WTC11 (cell line): Measurements from ENCODE around the gene IFFO2. TPM values are rescaled to one million over a fixed set of nuclear protein-coding genes. Genes with fewer than 3 reads are reported as not detected.

Source experiments
- ATAC-seq: fragments of 200-7000 bp; cut with Tn5 transposase; 2 replicates; pipeline ENCODE4 v1.10.0; 2021; ENCODE audit warnings: mild to moderate bottlenecking, moderate library complexity
- CTCF ChIA-PET: fragments of 300-600 bp; sonication (Branson Sonifier 250); formaldehyde crosslinking; loops from one replicate; lab custom pipeline; 2021; ENCODE audit warnings: antibody characterized with exemption; lab: Charles Lee
- POLR2A ChIA-PET: fragments of 350-600 bp; sonication (Branson Sonifier 250); formaldehyde crosslinking; loops from one replicate; lab custom pipeline; 2021; ENCODE audit warnings: antibody characterized with exemption; lab: Charles Lee
- DNase-seq: peaks from one replicate; pipeline ENCODE4 v3.0.0; 2021; ENCODE audit warnings: low spot score
- H3K27ac Mint-ChIP-seq: 2 replicates; pipeline ENCODE4 v1.8.0; 2021; ENCODE audit warnings: mixed read lengths
- H3K27me3 Mint-ChIP-seq: 2 replicates; pipeline ENCODE4 v1.8.0; 2021; ENCODE audit warnings: low read depth, mild to moderate bottlenecking, moderate library complexity, mixed read lengths
- H3K36me3 Mint-ChIP-seq: 2 replicates; pipeline ENCODE4 v1.8.0; 2021; ENCODE audit warnings: mixed read lengths
- H3K4me1 Mint-ChIP-seq: 2 replicates; pipeline ENCODE4 v1.8.0; 2022; ENCODE audit warnings: mixed read lengths
- H3K4me3 Mint-ChIP-seq: 2 replicates; pipeline ENCODE4 v1.8.0; 2021; ENCODE audit warnings: mild to moderate bottlenecking, moderate library complexity, mixed read lengths
- H3K9me3 Mint-ChIP-seq: 2 replicates; pipeline ENCODE4 v1.8.0; 2021; ENCODE audit warnings: mixed read lengths
- CREB1 ChIP-seq: sonication (generic); formaldehyde crosslinking; IDR thresholded peaks from 2 replicates; pipeline ENCODE4 v1.8.0; 2023; ENCODE audit warnings: mild to moderate bottlenecking, missing genetic modification reagents
- CREM ChIP-seq: sonication (generic); formaldehyde crosslinking; IDR thresholded peaks from 2 replicates; pipeline ENCODE4 v1.8.1; 2022; ENCODE audit warnings: mild to moderate bottlenecking, missing genetic modification reagents, moderate library complexity
- CTCF ChIP-seq: fragments of 200-600 bp; IDR thresholded peaks from 2 replicates; pipeline ENCODE4 v1.8.0; 2022; ENCODE audit warnings: antibody characterized with exemption
- E2F1 ChIP-seq: sonication (generic); formaldehyde crosslinking; IDR thresholded peaks from 2 replicates; pipeline ENCODE4 v1.8.0; 2022; ENCODE audit warnings: mild to moderate bottlenecking, missing genetic modification reagents
- ETV6 ChIP-seq: sonication (generic); formaldehyde crosslinking; IDR thresholded peaks from 2 replicates; pipeline ENCODE4 v1.8.1; 2022; ENCODE audit warnings: mild to moderate bottlenecking, missing genetic modification reagents
- HMGXB4 ChIP-seq: sonication (generic); formaldehyde crosslinking; IDR thresholded peaks from 2 replicates; pipeline ENCODE4 v1.8.1; 2023; ENCODE audit warnings: mild to moderate bottlenecking, moderate library complexity, missing genetic modification reagents
- MXD4 ChIP-seq: fragments of 250-450 bp; sonication (Bioruptor Pico); IDR thresholded peaks from 2 replicates; pipeline ENCODE4 v1.8.0; 2021; ENCODE audit warnings: mild to moderate bottlenecking, moderate library complexity, borderline replicate concordance
- NFE2L1 ChIP-seq: sonication (generic); formaldehyde crosslinking; IDR thresholded peaks from 2 replicates; pipeline ENCODE4 v1.8.1; 2023; ENCODE audit warnings: missing genetic modification reagents
- NFYB ChIP-seq: sonication (generic); formaldehyde crosslinking; conservative IDR thresholded peaks from 2 replicates; pipeline ENCODE4 v1.8.0; 2022; ENCODE audit warnings: low read depth, missing genetic modification reagents
- OVOL2 ChIP-seq: fragments of 250-450 bp; sonication (Bioruptor Pico); IDR thresholded peaks from 2 replicates; pipeline ENCODE4 v1.9.0; 2021; ENCODE audit warnings: mild to moderate bottlenecking, borderline replicate concordance
- RELA ChIP-seq: sonication (generic); formaldehyde crosslinking; IDR thresholded peaks from 2 replicates; pipeline ENCODE4 v1.8.1; 2022; ENCODE audit warnings: missing genetic modification reagents, mild to moderate bottlenecking, borderline replicate concordance
- SMAD3 ChIP-seq: sonication (generic); formaldehyde crosslinking; IDR thresholded peaks from 2 replicates; pipeline ENCODE4 v1.8.0; 2022; ENCODE audit warnings: missing genetic modification reagents, mild to moderate bottlenecking, borderline replicate concordance
- SOX15 ChIP-seq: fragments of 250-450 bp; sonication (Bioruptor Pico); IDR thresholded peaks from 2 replicates; pipeline ENCODE4 v1.9.0; 2021; ENCODE audit warnings: mild to moderate bottlenecking
- TEAD1 ChIP-seq: sonication (generic); formaldehyde crosslinking; IDR thresholded peaks from 2 replicates; pipeline ENCODE4 v1.8.0; 2022; ENCODE audit warnings: mild to moderate bottlenecking, missing genetic modification reagents
- ZNF232 ChIP-seq: sonication (generic); formaldehyde crosslinking; IDR thresholded peaks from 2 replicates; pipeline ENCODE4 v1.8.0; 2022; ENCODE audit warnings: mild to moderate bottlenecking, missing genetic modification reagents
- ZNF671 ChIP-seq: fragments of 250-450 bp; sonication (Bioruptor Pico); IDR thresholded peaks from 2 replicates; pipeline ENCODE4 v1.8.0; 2021; ENCODE audit warnings: mild to moderate bottlenecking
- total RNA-seq: library from RNA; stranded (reverse); gene quantifications from 3 replicates; pipeline ENCODE4 v1.2.3, GENCODE V29; 2021
- TF ChIP-seq, protein P1 (sequence below): fragments of 250-450 bp; sonication (Bioruptor Pico); IDR thresholded peaks from 2 replicates; pipeline ENCODE4 v1.9.0; 2021; ENCODE audit warnings: mild to moderate bottlenecking
- TF ChIP-seq, protein P2 (sequence below): sonication (generic); formaldehyde crosslinking; IDR thresholded peaks from 2 replicates; pipeline ENCODE4 v1.8.0; 2023; ENCODE audit warnings: mild to moderate bottlenecking, missing genetic modification reagents
- TF ChIP-seq, protein P3 (sequence below): sonication (generic); formaldehyde crosslinking; conservative IDR thresholded peaks from 2 replicates; pipeline ENCODE4 v1.8.1; 2023; ENCODE audit warnings: mild to moderate bottlenecking, low read depth, missing genetic modification reagents, moderate library complexity
- TF ChIP-seq, protein P4 (sequence below): sonication (generic); formaldehyde crosslinking; IDR thresholded peaks from 2 replicates; pipeline ENCODE4 v1.8.1; 2023; ENCODE audit warnings: mild to moderate bottlenecking, missing genetic modification reagents, moderate library complexity
- TF ChIP-seq, protein P5 (sequence below): sonication (generic); formaldehyde crosslinking; IDR thresholded peaks from 2 replicates; pipeline ENCODE4 v1.8.0; 2022; ENCODE audit warnings: mild to moderate bottlenecking, missing genetic modification reagents
- TF ChIP-seq, protein P6 (sequence below): sonication (generic); formaldehyde crosslinking; IDR thresholded peaks from 2 replicates; pipeline ENCODE4 v1.8.0; 2022; ENCODE audit warnings: mild to moderate bottlenecking, missing genetic modification reagents

Gene IFFO2
- total RNA-seq, 1 experiment from 2014 or later, result 8.1 TPM

- no peaks in the 10 kb centered on the region; the same call in 1 of the 2 replicates for H3K36me3 Mint-ChIP-seq
- ChIA-PET CTCF (interaction anchor here (0.6 to 4.2 kb wide), 9 partner anchors 11 to 305 kb away, joined by 3 to 70 read pairs (median 3); partner anchors contain the start of gene IFFO2), POLR2A (interaction anchor here (0.7 to 1.4 kb wide), 4 partner anchors 18 to 183 kb away, joined by 3 to 9 read pairs (median 6); partner anchors contain the start of gene IFFO2)
- H3K4me3 Mint-ChIP-seq, result peak within 1 kb of the TSS; percentile 98
- H3K27me3 Mint-ChIP-seq, result no peaks in the 10 kb centered on the region; the same call in none of the 2 replicates
- DNase-seq (peak; percentile 96), ATAC-seq (peak; percentile 95)
- H3K9me3 Mint-ChIP-seq, result no peaks in the 10 kb centered on the region
- peaks cover 17% of the 10 kb centered on the region for H3K4me1 Mint-ChIP-seq
- H3K27ac Mint-ChIP-seq, result peak within 1 kb of the TSS; percentile 99
- TF ChIP-seq CTCF, result no peak
- TF ChIP-seq ETV6, result no peak
- TF ChIP-seq MXD4, result no peak
- TF ChIP-seq HMGXB4 (CRISPR knock-in tag), result no peak
- TF ChIP-seq ZNF232, result 0 out of 2 replicates have a peak, but pooled peaks have one; percentile 42
- TF ChIP-seq ZNF671, result no peak
- TF ChIP-seq, protein P1, sequence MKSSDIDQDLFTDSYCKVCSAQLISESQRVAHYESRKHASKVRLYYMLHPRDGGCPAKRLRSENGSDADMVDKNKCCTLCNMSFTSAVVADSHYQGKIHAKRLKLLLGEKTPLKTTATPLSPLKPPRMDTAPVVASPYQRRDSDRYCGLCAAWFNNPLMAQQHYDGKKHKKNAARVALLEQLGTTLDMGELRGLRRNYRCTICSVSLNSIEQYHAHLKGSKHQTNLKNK (CRISPR knock-in tag), result no peak
- peak; percentile 73; the same call in 1 of the 2 replicates for TF ChIP-seq TEAD1 (CRISPR knock-in tag)
- TF ChIP-seq SMAD3 (CRISPR knock-in tag), result peak; percentile 38; the same call in 1 of the 2 replicates
- TF ChIP-seq, protein P2, sequence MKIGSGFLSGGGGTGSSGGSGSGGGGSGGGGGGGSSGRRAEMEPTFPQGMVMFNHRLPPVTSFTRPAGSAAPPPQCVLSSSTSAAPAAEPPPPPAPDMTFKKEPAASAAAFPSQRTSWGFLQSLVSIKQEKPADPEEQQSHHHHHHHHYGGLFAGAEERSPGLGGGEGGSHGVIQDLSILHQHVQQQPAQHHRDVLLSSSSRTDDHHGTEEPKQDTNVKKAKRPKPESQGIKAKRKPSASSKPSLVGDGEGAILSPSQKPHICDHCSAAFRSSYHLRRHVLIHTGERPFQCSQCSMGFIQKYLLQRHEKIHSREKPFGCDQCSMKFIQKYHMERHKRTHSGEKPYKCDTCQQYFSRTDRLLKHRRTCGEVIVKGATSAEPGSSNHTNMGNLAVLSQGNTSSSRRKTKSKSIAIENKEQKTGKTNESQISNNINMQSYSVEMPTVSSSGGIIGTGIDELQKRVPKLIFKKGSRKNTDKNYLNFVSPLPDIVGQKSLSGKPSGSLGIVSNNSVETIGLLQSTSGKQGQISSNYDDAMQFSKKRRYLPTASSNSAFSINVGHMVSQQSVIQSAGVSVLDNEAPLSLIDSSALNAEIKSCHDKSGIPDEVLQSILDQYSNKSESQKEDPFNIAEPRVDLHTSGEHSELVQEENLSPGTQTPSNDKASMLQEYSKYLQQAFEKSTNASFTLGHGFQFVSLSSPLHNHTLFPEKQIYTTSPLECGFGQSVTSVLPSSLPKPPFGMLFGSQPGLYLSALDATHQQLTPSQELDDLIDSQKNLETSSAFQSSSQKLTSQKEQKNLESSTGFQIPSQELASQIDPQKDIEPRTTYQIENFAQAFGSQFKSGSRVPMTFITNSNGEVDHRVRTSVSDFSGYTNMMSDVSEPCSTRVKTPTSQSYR (CRISPR knock-in tag), result no peak
- TF ChIP-seq, protein P3, sequence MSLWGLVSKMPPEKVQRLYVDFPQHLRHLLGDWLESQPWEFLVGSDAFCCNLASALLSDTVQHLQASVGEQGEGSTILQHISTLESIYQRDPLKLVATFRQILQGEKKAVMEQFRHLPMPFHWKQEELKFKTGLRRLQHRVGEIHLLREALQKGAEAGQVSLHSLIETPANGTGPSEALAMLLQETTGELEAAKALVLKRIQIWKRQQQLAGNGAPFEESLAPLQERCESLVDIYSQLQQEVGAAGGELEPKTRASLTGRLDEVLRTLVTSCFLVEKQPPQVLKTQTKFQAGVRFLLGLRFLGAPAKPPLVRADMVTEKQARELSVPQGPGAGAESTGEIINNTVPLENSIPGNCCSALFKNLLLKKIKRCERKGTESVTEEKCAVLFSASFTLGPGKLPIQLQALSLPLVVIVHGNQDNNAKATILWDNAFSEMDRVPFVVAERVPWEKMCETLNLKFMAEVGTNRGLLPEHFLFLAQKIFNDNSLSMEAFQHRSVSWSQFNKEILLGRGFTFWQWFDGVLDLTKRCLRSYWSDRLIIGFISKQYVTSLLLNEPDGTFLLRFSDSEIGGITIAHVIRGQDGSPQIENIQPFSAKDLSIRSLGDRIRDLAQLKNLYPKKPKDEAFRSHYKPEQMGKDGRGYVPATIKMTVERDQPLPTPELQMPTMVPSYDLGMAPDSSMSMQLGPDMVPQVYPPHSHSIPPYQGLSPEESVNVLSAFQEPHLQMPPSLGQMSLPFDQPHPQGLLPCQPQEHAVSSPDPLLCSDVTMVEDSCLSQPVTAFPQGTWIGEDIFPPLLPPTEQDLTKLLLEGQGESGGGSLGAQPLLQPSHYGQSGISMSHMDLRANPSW, result no peak
- TF ChIP-seq, protein P4, sequence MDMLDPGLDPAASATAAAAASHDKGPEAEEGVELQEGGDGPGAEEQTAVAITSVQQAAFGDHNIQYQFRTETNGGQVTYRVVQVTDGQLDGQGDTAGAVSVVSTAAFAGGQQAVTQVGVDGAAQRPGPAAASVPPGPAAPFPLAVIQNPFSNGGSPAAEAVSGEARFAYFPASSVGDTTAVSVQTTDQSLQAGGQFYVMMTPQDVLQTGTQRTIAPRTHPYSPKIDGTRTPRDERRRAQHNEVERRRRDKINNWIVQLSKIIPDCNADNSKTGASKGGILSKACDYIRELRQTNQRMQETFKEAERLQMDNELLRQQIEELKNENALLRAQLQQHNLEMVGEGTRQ (CRISPR knock-in tag), result peak; percentile 96
- TF ChIP-seq SOX15 (CRISPR knock-in tag), result no peak
- TF ChIP-seq NFYB, result peak; percentile 67
- no peak for TF ChIP-seq RELA (CRISPR knock-in tag)
- TF ChIP-seq, protein P5, sequence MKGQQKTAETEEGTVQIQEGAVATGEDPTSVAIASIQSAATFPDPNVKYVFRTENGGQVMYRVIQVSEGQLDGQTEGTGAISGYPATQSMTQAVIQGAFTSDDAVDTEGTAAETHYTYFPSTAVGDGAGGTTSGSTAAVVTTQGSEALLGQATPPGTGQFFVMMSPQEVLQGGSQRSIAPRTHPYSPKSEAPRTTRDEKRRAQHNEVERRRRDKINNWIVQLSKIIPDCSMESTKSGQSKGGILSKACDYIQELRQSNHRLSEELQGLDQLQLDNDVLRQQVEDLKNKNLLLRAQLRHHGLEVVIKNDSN (CRISPR knock-in tag), result peak; percentile 97
- no peak for TF ChIP-seq E2F1 (CRISPR knock-in tag)
- TF ChIP-seq CREM (CRISPR knock-in tag), result no peak
- TF ChIP-seq, protein P6, sequence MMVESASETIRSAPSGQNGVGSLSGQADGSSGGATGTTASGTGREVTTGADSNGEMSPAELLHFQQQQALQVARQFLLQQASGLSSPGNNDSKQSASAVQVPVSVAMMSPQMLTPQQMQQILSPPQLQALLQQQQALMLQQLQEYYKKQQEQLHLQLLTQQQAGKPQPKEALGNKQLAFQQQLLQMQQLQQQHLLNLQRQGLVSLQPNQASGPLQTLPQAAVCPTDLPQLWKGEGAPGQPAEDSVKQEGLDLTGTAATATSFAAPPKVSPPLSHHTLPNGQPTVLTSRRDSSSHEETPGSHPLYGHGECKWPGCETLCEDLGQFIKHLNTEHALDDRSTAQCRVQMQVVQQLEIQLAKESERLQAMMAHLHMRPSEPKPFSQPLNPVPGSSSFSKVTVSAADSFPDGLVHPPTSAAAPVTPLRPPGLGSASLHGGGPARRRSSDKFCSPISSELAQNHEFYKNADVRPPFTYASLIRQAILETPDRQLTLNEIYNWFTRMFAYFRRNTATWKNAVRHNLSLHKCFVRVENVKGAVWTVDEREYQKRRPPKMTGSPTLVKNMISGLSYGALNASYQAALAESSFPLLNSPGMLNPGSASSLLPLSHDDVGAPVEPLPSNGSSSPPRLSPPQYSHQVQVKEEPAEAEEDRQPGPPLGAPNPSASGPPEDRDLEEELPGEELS (CRISPR knock-in tag), result peak; percentile 46; the same call in 1 of the 2 replicates
- TF ChIP-seq NFE2L1 (CRISPR knock-in tag), result no peak
- TF ChIP-seq OVOL2 (CRISPR knock-in tag), result no peak
- no peak; the same call in 1 of the 2 replicates for TF ChIP-seq CREB1 (CRISPR knock-in tag)
Observed at GRCh38 chr1:18902523-18903290, 53.8 kb downstream of the IFFO2 start, which contains the start of gene ALDH4A1. Gene ALDH4A1, minus strand, starts transcription at chr1:18902555. Its CDS starts 32 bp downstream, at chr1:18902523.
